IPS-15b (cell line): ENCODE measurements around the gene C17orf67.
A peak's percentile ranks its signal among the peaks of the same experiment; 100 is the strongest.

ENCODE experiments used
- H3K27me3 ChIP-seq: one replicate; pipeline ENCODE4 v1.6.1; 2013; ENCODE audit warnings: low read length; ENCODE audit not compliant: control insufficient read depth, insufficient read depth
- H3K36me3 ChIP-seq: one replicate; pipeline ENCODE4 v1.6.1; 2013; ENCODE audit warnings: low read length; ENCODE audit not compliant: control insufficient read depth, insufficient read depth
- H3K4me1 ChIP-seq: one replicate; pipeline ENCODE4 v1.6.1; 2013; ENCODE audit warnings: mild to moderate bottlenecking, low read length; ENCODE audit not compliant: control insufficient read depth, insufficient read depth
- H3K4me3 ChIP-seq: one replicate; pipeline ENCODE4 v1.5.1; 2013; ENCODE audit warnings: low read depth, low read length
- H3K9ac ChIP-seq: one replicate; pipeline ENCODE4 v1.6.1; 2013; ENCODE audit warnings: low read depth, mild to moderate bottlenecking, low read length
- H3K9me3 ChIP-seq: one replicate; pipeline ENCODE4 v1.6.1; 2013; ENCODE audit warnings: mild to moderate bottlenecking, low read length; ENCODE audit not compliant: control insufficient read depth, insufficient read depth

The C17orf67 gene

GRCh38 chr17:56861899-56862298 is 28.2 kb upstream of the C17orf67 start:
- Histone ChIP-seq H3K9ac (no peak overlapping the region), H3K36me3 (no peaks in the 10 kb centered on the region), H3K9me3 (no peaks in the 10 kb centered on the region), H3K27me3 (no peaks in the 10 kb centered on the region), H3K4me1 (peaks cover 2% of the 10 kb centered on the region), H3K4me3 (no peak overlapping the region)

DNA sequence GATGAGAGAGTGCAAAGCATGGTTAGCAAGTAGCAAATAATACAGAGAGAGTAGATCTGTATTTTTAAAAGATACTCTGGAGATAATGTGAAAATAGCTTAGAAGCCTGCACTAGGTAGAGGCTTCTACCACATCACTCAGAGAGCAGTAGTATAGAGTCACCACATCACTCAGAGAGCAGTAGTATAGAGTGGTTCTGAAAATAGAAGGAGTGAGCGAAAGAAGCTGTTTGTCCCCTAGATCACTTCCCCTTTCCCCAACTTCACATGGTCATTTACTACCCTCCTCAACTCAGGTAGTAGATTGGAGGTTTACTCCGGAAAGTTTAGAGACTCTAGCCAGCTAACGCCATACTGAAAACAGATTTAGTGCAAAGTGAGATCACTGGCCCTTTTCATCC is 17.3 kb upstream of the C17orf67 start:
- no peak overlapping the region for H3K9ac ChIP-seq
- H3K27me3 ChIP-seq: no peaks in the 10 kb centered on the region
- no peaks in the 10 kb centered on the region for H3K4me1 ChIP-seq
- H3K36me3 ChIP-seq: no peaks in the 10 kb centered on the region
- no peak overlapping the region for H3K4me3 ChIP-seq
- no peaks in the 10 kb centered on the region for H3K9me3 ChIP-seq

DNA sequence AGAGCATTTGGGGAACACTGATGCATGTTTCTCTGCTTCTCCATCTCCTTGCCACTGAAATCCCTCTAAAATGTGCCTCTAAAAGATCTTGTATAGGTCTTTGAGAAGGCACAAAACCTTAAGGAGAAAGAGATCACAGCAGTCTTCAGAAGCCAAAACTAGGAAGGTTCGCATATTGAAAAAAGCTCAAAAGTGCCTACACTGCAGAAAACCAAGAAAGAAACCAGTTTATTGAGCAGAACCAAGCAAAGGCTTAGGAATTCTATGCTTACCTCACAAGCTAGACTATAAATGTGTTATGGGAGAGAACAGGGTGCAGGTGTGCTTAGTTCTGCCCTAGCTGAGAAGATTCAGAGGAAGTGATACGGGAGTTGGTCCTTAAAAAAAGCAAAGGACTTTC is 16.9 kb upstream of the C17orf67 start:
- Histone ChIP-seq H3K9me3 (no peaks in the 10 kb centered on the region), H3K4me3 (no peak overlapping the region), H3K36me3 (no peaks in the 10 kb centered on the region), H3K4me1 (no peaks in the 10 kb centered on the region), H3K27me3 (no peaks in the 10 kb centered on the region), H3K9ac (no peak overlapping the region)

GRCh38 chr17:56849131-56849530 is 15.4 kb upstream of the C17orf67 start:
- no peak overlapping the region for H3K9ac ChIP-seq
- no peaks in the 10 kb centered on the region for H3K9me3 ChIP-seq
- no peaks in the 10 kb centered on the region for H3K27me3 ChIP-seq
- H3K4me1 ChIP-seq: no peaks in the 10 kb centered on the region
- no peak overlapping the region for H3K4me3 ChIP-seq
- no peaks in the 10 kb centered on the region for H3K36me3 ChIP-seq

DNA sequence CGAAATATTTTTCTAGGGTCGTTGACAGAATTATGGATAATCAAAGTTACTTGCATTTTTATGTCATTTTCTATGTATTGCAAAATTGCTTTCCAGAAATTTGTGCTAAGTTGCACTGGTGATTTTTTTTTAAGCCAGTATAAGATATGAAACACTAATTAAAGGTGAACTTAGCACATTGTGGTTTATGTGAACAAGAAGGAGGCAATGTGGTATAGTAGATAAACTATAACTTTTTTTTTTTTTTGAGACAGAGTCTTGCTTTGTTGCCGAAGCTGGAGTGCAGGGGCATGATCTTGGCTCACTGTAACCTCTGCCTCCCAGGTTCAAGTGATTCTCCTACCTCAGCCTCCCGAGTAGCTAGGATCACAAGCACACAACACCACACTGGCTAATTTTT is 13.4 kb upstream of the C17orf67 start:
- Histone ChIP-seq H3K27me3 (no peaks in the 10 kb centered on the region), H3K4me3 (no peak overlapping the region), H3K36me3 (no peaks in the 10 kb centered on the region), H3K9me3 (no peaks in the 10 kb centered on the region), H3K4me1 (no peaks in the 10 kb centered on the region), H3K9ac (no peak overlapping the region)

- no peaks in the 10 kb centered on the region for H3K27me3 ChIP-seq
- no peaks in the 10 kb centered on the region for H3K9me3 ChIP-seq
- no peaks in the 10 kb centered on the region for H3K36me3 ChIP-seq
- H3K4me1 ChIP-seq: no peaks in the 10 kb centered on the region
- H3K9ac ChIP-seq: no peak overlapping the region
- H3K4me3 ChIP-seq: no peak overlapping the region
Observed at GRCh38 chr17:56845934-56846333, 12.2 kb upstream of the C17orf67 start.

- H3K9ac ChIP-seq: no peak overlapping the region
- no peak overlapping the region for H3K4me3 ChIP-seq
- H3K36me3 ChIP-seq: no peaks in the 10 kb centered on the region
Observed at GRCh38 chr17:56842577-56842976, 8.9 kb upstream of the C17orf67 start.

GRCh38 chr17:56838687-56839086 is 5.0 kb upstream of the C17orf67 start:
- no peak overlapping the region for H3K4me3 ChIP-seq
- H3K27me3 ChIP-seq: peaks cover 17% of the 10 kb centered on the region
- H3K4me1 ChIP-seq: peaks cover 4% of the 10 kb centered on the region
- no peak overlapping the region for H3K9ac ChIP-seq
- no peaks in the 10 kb centered on the region for H3K36me3 ChIP-seq
- H3K9me3 ChIP-seq: no peaks in the 10 kb centered on the region

More at GRCh38 chr17:56842577-56842976, 8.9 kb upstream of the C17orf67 start:
- Histone ChIP-seq H3K4me1 (no peaks in the 10 kb centered on the region), H3K9me3 (no peaks in the 10 kb centered on the region), H3K27me3 (no peaks in the 10 kb centered on the region)

GRCh38 chr17:56835264-56835585 is 1.5 kb upstream of the C17orf67 start:
- H3K4me3 ChIP-seq: peak overlapping the region; percentile 59
- H3K9ac ChIP-seq: no peak overlapping the region
- peaks cover 33% of the 10 kb centered on the region for H3K27me3 ChIP-seq
- no peaks in the 10 kb centered on the region for H3K9me3 ChIP-seq
- no peaks in the 10 kb centered on the region for H3K36me3 ChIP-seq
- peaks cover 8% of the 10 kb centered on the region for H3K4me1 ChIP-seq

- peaks cover 33% of the 10 kb centered on the region for H3K27me3 ChIP-seq
- peak overlapping the region; percentile 59 for H3K4me3 ChIP-seq
- H3K36me3 ChIP-seq: no peaks in the 10 kb centered on the region
- no peaks in the 10 kb centered on the region for H3K9me3 ChIP-seq
- H3K4me1 ChIP-seq: peaks cover 8% of the 10 kb centered on the region
- H3K9ac ChIP-seq: peak overlapping the region; percentile 51
Observed at GRCh38 chr17:56834380-56835263, 902 bp upstream of the C17orf67 start.

- peaks cover 33% of the 10 kb centered on the region for H3K27me3 ChIP-seq
- H3K4me3 ChIP-seq: peak overlapping the region; percentile 76
Observed at GRCh38 chr17:56833057-56833808, 487 bp downstream of the C17orf67 start.

GRCh38 chr17:56832446-56832845 is 1.3 kb downstream of the C17orf67 start:
- no peak overlapping the region for H3K9ac ChIP-seq

More at GRCh38 chr17:56833057-56833808, 487 bp downstream of the C17orf67 start:
- Histone ChIP-seq H3K36me3 (no peaks in the 10 kb centered on the region), H3K9me3 (no peaks in the 10 kb centered on the region), H3K4me1 (peaks cover 8% of the 10 kb centered on the region), H3K9ac (peak overlapping the region; percentile 9)

More at GRCh38 chr17:56832446-56832845, 1.3 kb downstream of the C17orf67 start:
- no peaks in the 10 kb centered on the region for H3K36me3 ChIP-seq
- H3K9me3 ChIP-seq: no peaks in the 10 kb centered on the region
- H3K4me1 ChIP-seq: peaks cover 8% of the 10 kb centered on the region
- peak overlapping the region; percentile 76 for H3K4me3 ChIP-seq
- H3K27me3 ChIP-seq: peaks cover 33% of the 10 kb centered on the region
